Activated CD4-positive, alpha-beta T cell treated with anti-CD3 and anti-CD28 coated beads, Interleukin-2, Interleukin-6, amounts not matched to agents 100 ng/mL and 50 ng/mL, durations not matched to agents 16 hours and 8 hours (primary cell): ENCODE data around the gene CCR7.
"Not testable (repeated sequence)": the region's sequence is repeated elsewhere in the genome, so short reads cannot be mapped to it uniquely, and the experiment has no call there.

Source experiments
- DNase-seq: peaks from one replicate; pipeline ENCODE4 v3.0.0-alpha.2; 2020

The CCR7 gene

GRCh38 chr17:40548491-40548981, 16.7 kb downstream of the CCR7 start:
- DNase-seq: no peak

GRCh38 chr17:40547785-40548478, 17.3 kb downstream of the CCR7 start:
- DNase-seq: no peak

GRCh38 chr17:40547079-40547784, 18.0 kb downstream of the CCR7 start:
- DNase-seq: no peak

GRCh38 chr17:40546497-40546896, 18.8 kb downstream of the CCR7 start:
- DNase-seq: not testable (repeated sequence)

- DNase-seq: no peak
Observed at GRCh38 chr17:40545660-40546059, 19.6 kb downstream of the CCR7 start.

- no peak for DNase-seq
Observed at GRCh38 chr17:40542558-40543411, 22.5 kb downstream of the CCR7 start.

GRCh38 chr17:40541873-40542557, 23.3 kb downstream of the CCR7 start:
- DNase-seq: no peak

GRCh38 chr17:40541060-40541872, 24.0 kb downstream of the CCR7 start:
- peak; percentile 80 for DNase-seq

- peak; percentile 66 for DNase-seq
Observed at GRCh38 chr17:40540448-40540847, 24.8 kb downstream of the CCR7 start.

GRCh38 chr17:40539711-40540411, 25.4 kb downstream of the CCR7 start:
- DNase-seq: no peak

GRCh38 chr17:40538936-40539705, 26.2 kb downstream of the CCR7 start:
- no peak for DNase-seq

GRCh38 chr17:40538019-40538935, 27.0 kb downstream of the CCR7 start:
- DNase-seq: no peak

- DNase-seq: no peak
Observed at GRCh38 chr17:40536295-40537171, 28.7 kb downstream of the CCR7 start.

- DNase-seq: no peak
Observed at GRCh38 chr17:40535924-40536294, 29.4 kb downstream of the CCR7 start.

GRCh38 chr17:40535438-40535837, 29.8 kb downstream of the CCR7 start:
- DNase-seq: no peak

GRCh38 chr17:40534371-40535189, 30.7 kb downstream of the CCR7 start:
- DNase-seq: no peak

- no peak for DNase-seq
Observed at GRCh38 chr17:40533896-40534295, 31.4 kb downstream of the CCR7 start.
